HG02970 (cell line): ENCODE measurements around the gene UNC5CL.

ENCODE experiments used
- ATAC-seq: cut with Tn5 transposase; IDR thresholded peaks from one replicate; pipeline ENCODE4 v1.9.1; 2021; ENCODE audit warnings: mild to moderate bottlenecking, moderate library complexity, moderate number of reproducible peaks; ENCODE audit not compliant: unreplicated experiment, low FRiP score

UNC5CL gene

DNA sequence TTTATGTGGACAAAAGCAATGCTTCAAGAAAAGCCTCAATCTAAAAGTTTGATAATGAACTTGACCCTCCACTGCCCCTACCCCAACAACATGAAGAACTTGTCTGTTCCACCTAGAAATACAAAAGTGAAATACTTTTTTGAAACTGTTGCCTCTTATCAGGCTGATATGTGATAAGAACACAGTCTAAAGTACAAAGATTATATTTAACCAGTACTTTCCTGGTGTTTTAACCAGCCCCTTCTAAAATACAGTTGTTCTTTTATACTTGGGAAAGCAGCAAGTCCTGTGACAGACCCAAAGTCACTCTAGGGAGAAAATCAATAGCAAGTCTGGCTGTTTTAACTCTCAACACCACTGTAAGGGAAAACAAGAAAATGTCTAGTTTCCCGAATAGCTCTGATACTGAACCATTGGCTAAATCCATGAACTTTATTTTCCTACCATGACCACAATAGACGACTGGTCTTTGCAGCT, 26.6 kb upstream of the UNC5CL start:
- ATAC-seq = no peak

DNA sequence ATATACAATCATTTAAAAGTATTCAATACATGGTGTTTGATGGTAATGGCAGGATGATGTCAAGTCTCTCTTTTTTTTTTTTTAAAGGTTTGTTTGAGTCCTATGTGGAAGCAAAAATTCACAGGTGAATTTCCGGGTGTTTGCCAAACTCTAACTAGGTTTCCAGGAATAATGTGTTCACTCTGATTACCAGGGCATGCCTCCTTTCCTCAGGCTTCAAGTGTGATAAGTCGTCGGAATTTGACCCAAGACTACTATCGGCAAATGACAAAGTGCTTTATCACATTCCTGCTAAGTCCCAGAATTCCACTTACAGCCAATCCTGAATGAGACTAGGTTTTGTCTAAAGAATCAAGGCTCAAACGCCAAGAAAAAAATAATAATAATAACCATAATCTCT, 25.8 kb upstream of the UNC5CL start:
- ATAC-seq = no peak

DNA sequence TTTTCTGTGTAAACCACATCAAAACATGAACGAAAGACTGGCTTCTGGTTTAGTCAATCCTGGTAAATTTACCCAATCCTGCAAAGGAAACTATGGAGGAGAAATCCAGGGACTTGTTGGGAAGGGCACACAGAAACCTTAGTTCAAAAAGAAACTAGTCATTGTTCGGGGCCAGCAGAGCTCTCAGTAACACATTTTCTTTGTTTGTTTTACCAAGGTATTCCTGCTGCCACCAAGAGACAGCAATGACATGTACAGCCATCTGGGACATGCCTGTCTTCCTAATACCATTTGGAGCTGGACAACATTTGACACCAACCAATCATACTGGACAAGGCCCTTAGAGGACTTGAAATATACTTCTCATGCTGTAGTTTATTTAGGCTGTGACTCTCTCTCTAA, 24.9 kb upstream of the UNC5CL start:
- no peak for ATAC-seq

GRCh38 chr6:41062056-41062455, 23.0 kb upstream of the UNC5CL start:
- no peak for ATAC-seq

- no peak for ATAC-seq
These were observed 22.2 kb upstream of the UNC5CL start for GRCh38 chr6:41061196-41061726.

DNA sequence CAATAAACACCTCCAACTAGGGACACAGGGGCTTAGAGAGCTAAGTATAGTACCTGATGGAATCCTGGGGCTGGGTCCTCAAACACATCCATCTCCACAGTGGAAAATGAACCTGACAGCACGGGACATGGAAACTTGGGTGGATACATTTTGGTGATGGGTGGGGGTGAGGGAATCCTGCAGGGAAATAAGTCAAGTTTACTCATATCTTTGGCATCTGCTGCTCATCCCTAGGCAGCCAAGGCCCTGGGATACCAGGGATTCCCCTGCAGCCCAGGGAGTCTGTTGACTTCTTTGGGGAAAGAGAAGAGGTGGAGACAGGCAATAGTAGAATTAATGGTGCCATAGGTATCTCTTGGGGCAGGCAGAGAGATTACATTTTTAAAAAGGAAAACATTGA, 20.5 kb upstream of the UNC5CL start:
- no peak for ATAC-seq

- ATAC-seq = no peak
These were observed 19.8 kb upstream of the UNC5CL start for GRCh38 chr6:41058783-41059181.

DNA sequence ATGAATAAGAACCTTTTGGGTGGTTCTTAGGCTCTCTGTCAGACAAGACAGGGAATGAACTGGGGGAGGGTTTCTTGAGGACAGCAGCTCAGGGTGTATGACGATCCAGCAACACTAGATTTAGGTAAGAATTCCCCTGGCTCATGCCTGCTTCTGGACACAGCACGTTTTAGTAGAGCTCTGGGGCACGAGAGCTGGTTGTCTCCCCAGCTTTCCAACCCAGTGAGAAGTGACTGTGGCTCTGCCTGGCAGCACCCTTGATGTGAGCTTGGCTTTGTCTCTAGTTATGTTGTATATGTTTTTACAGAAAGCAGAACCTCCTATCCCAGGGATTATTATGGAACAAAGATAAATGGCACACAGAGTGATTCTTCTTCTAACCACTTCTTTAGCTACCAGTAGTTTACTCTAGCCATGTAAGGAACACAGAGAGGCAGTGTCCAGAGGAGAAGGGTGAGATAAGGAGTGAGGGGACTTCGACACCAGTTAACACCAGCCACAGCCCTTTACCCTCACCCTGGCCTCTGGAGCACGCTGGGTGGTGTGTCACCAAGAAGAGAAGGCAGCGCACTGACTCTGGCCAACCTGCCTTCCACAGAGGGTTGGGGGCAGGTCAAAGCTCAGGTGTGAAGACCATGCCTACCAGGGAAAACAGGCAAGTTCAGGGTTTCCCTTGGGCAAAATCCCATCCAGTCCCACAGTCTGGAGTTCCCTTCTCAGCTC, 17.9 kb upstream of the UNC5CL start:
- ATAC-seq = no peak

DNA sequence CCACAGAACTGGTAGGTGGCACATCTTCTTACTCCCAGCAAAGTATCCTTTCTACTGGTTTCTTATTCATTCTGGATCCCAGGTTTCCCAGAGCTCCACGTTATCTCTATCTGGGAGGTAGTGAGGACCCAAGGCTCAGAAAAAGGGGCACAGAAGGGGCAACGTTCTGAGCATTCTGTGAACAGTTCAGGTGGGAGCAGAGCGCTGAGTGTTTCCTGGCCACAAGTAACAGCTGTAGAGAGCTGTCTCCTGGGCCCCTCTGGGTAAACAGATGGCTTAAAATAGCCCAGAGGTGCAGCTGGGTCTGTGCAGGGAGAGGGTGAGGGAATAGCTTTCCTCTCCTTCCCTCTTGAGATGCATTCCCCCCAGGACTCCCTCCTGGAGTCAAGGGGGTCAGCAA, 16.1 kb upstream of the UNC5CL start:
- no peak for ATAC-seq

- no peak for ATAC-seq
These were observed 15.5 kb upstream of the UNC5CL start for GRCh38 chr6:41054511-41054910.

GRCh38 chr6:41053041-41053440, 14.0 kb upstream of the UNC5CL start, which contains the start of gene APOBEC2:
Gene APOBEC2, plus strand, starts transcription at chr6:41053202. Its CDS starts 146 bp downstream, at chr6:41053348.
- ATAC-seq = no peak

DNA sequence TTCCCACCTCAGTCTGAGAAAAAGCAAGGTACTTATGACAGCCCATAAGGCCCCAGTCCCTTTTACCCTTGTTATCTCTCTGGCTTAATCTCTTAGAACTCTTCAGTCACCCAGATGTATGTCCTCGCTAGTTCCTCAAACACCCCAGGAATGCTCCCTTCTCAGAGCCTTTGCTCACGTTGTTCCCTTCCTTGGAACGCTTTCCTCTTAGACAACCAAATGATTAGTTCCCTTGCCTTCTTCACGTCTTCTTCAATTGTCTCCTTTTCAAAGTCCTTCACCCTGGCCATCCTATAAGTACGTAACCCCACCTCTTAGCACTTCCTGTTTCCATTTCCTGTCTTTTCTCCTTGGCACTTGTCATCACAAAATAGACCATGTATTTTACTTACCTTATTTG, 12.9 kb upstream of the UNC5CL start:
- ATAC-seq = no peak

GRCh38 chr6:41050536-41050935, 11.5 kb upstream of the UNC5CL start:
- no peak for ATAC-seq

DNA sequence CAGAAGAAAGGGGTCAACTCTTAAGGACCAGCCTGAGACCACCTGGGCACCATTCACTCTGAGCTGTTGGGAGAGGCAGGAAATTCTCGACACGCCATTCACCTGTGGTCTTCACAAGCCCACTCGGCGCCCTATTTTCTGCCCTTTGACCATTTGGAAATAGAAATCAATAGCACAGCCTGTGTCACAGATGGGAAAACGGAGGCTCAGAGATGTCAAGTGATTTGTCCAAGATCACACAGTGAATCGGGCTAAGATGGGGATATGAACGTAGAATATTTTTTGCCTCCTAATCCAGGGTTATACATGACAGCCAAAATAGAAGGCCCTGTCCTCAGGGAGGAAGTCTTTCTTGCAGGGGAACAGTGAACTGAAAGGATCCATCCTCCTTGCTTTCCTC, 10.9 kb upstream of the UNC5CL start:
- ATAC-seq = no peak

GRCh38 chr6:41049521-41049920, 10.5 kb upstream of the UNC5CL start:
- ATAC-seq = no peak

DNA sequence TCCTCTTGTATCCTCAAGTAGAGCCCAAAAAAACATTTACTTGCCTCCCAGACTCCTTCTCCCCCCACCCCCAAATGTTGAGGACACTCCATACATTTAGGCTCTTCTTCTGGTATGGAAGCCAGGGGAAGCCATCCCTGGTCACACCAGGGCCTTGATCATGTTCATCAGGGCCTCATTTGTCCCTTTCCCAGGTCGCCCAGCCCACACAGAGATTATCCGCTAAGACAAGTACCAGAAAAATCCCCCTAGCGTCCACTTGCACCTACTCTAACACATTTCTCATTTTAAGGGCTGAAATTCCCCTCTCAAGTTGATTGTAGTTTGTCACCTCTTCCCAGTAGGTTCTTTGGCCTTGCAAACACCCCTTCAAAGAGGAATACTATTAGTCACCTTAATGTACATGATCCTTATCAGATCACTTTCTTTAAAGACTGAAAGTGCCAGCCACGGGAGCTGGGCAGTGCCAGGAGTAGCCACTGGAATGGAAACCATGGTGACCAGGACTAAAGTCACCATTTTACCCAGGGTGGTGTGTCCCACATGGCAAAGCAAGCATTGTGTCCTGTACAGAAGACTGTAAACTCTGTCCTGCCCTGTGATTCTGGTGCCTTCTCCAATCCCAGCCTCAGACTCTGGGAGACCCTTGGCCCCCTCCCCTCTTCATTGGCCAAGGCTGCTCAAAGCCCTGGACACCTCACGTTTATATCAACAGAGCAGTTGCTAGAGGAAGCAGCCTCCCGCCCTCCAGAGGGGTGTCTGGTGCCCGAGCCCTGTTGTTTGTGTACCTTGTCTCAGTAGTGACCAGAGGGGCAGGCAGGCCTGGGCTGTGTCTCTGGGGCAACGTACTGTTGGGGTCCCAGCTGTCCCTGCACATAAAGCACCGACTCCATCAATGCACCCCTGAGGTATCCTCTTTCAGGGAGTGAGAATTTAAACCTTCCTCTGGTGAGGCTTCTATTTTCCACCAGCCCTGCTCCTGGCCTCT, 9.0 kb upstream of the UNC5CL start:
- ATAC-seq = no peak

- ATAC-seq = no peak
These were observed 8.3 kb upstream of the UNC5CL start for GRCh38 chr6:41047306-41047705.

GRCh38 chr6:41046084-41046483, 7.1 kb upstream of the UNC5CL start:
- no peak for ATAC-seq

- no peak for ATAC-seq
These were observed 6.6 kb upstream of the UNC5CL start for GRCh38 chr6:41045664-41046063.

DNA sequence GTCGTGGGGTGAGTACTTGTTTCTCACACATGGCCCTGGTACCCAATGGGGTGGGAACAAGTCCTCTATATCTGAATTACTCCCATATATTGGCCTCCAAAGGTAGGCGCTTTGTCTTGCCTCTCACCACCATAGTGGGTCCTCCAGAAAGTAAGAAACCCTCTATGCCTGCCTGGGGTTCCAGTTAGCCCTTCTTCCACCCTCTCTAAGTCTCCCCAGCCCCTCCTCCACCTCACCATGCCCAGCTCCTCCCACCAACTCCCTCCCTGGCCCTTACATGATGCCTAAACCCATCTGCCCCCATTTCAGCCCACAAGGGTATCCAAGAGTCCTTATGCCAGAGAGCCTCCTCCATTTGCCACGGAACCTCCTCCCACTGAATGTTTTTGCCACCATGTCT, 4.1 kb upstream of the UNC5CL start:
- ATAC-seq = no peak
